GM12878 (cell line): Measurements from ENCODE around the gene MTA3. TPM values are rescaled to one million over a fixed set of nuclear protein-coding genes. Genes with fewer than 3 reads are reported as not detected.

Source experiments
- ATF7 ChIP-seq: fragments of 450-650 bp; IDR thresholded peaks from 2 replicates; pipeline ENCODE4 v1.6.1; 2016; ENCODE audit warnings: low read depth, mild to moderate bottlenecking
- BMI1 ChIP-seq: fragments of 450-650 bp; IDR thresholded peaks from 2 replicates; pipeline ENCODE4 v1.6.1; 2016; ENCODE audit warnings: mild to moderate bottlenecking, moderate library complexity, borderline replicate concordance
- BRCA1 ChIP-seq: IDR thresholded peaks from 2 replicates; pipeline ENCODE4 v1.6.1; 2011; ENCODE audit warnings: low read depth, low read length, improper control_type of control experiment
- CBFB ChIP-seq: IDR thresholded peaks from 2 replicates; pipeline ENCODE4 v1.6.1; 2016; ENCODE audit warnings: antibody characterized with exemption, low read depth
- CBX5 ChIP-seq: sonication (generic); IDR thresholded peaks from 2 replicates; pipeline ENCODE4 v1.6.1; 2016; ENCODE audit warnings: low read depth, moderate library complexity, mild to moderate bottlenecking, inconsistent platforms
- CHD2 ChIP-seq: IDR thresholded peaks from 2 replicates; pipeline ENCODE4 v1.6.1; 2011; ENCODE audit warnings: low read depth, low read length, improper control_type of control experiment, borderline replicate concordance
- GABPA ChIP-seq: IDR thresholded peaks from 2 replicates; pipeline ENCODE4 v1.6.1; 2014; ENCODE audit warnings: antibody characterized with exemption, low read depth, mild to moderate bottlenecking, inconsistent platforms
- MEF2B ChIP-seq: fragments of 450-650 bp; IDR thresholded peaks from 2 replicates; pipeline ENCODE4 v1.6.1; 2018; ENCODE audit warnings: mild to moderate bottlenecking, moderate library complexity; ENCODE audit not compliant: partially characterized antibody, poor library complexity, severe bottlenecking
- MTA2 ChIP-seq: fragments of 450-650 bp; IDR thresholded peaks from 2 replicates; pipeline ENCODE4 v1.6.1; 2016; ENCODE audit warnings: low read depth, mild to moderate bottlenecking, moderate library complexity
- NBN ChIP-seq: fragments of 450-650 bp; IDR thresholded peaks from 2 replicates; pipeline ENCODE4 v1.6.1; 2016
- NFIC ChIP-seq: IDR thresholded peaks from 2 replicates; pipeline ENCODE4 v1.6.1; 2012; ENCODE audit warnings: low read depth, mild to moderate bottlenecking, inconsistent platforms, low read length, moderate library complexity
- NR2F1 ChIP-seq: fragments of 450-650 bp; conservative IDR thresholded peaks from 2 replicates; pipeline ENCODE4 v1.6.1; 2017; ENCODE audit warnings: mild to moderate bottlenecking
- RAD51 ChIP-seq: fragments of 450-650 bp; IDR thresholded peaks from 2 replicates; pipeline ENCODE4 v1.6.1; 2016; ENCODE audit warnings: moderate library complexity, mild to moderate bottlenecking, inconsistent platforms
- RFX5 ChIP-seq: IDR thresholded peaks from 2 replicates; pipeline ENCODE4 v1.6.1; 2011; ENCODE audit warnings: low read depth, low read length, improper control_type of control experiment
- SKIL ChIP-seq: fragments of 450-650 bp; IDR thresholded peaks from 2 replicates; pipeline ENCODE4 v1.6.1; 2017; ENCODE audit warnings: mild to moderate bottlenecking, low read depth, inconsistent platforms; ENCODE audit not compliant: poor library complexity, severe bottlenecking
- SP1 ChIP-seq: IDR thresholded peaks from one replicate; pipeline ENCODE4 v1.6.1; 2011; ENCODE audit warnings: low read depth, low read length
- ZBTB40 ChIP-seq: fragments of 450-650 bp; IDR thresholded peaks from 2 replicates; pipeline ENCODE4 v1.6.1; 2016; ENCODE audit warnings: mild to moderate bottlenecking, moderate library complexity, borderline replicate concordance
- ZNF217 ChIP-seq: fragments of 450-650 bp; IDR thresholded peaks from 2 replicates; pipeline ENCODE4 v1.6.1; 2017; ENCODE audit warnings: antibody characterized with exemption, mild to moderate bottlenecking
- ZNF384 ChIP-seq: IDR thresholded peaks from 2 replicates; pipeline ENCODE4 v1.6.1; 2012; ENCODE audit warnings: low read depth, mild to moderate bottlenecking, low read length, improper control_type of control experiment, borderline replicate concordance
- polyA plus RNA-seq, 11 experiments: library from polyadenylated mRNA; depleted of rRNA in 4 of 11; unstranded in 6 of 11; stranded (reverse) in 5 of 11; fragments of >200 nt; fragmentation: Nextera tagmentation in 4 of 11; fragmentation: Illumina TruSeq in 1 of 11; extraction: Ambion mirVana in 4 of 11; extraction: Trizol in 1 of 11; gene quantifications; 1 replicate in 1 of 11; 2 replicates in 10 of 11; pipeline versions ENCODE4 v1.2.1 to v1.2.3, GENCODE V29; 2011 to 2016; ENCODE audit warnings: inconsistent platforms in 2 of 11, missing spikeins in 2 of 11, low read depth in 1 of 11
- total RNA-seq, 4 experiments: library from RNA; depleted of rRNA in 3 of 4; stranded (reverse); fragments of >200 nt in 3 of 4; fragmentation: Illumina TruSeq in 1 of 4; extraction: Trizol in 1 of 4; gene quantifications; 2 replicates each; pipeline versions ENCODE4 v1.2.1 to v1.2.3, GENCODE V29; 2013 to 2021
- TF ChIP-seq, protein P1 (sequence below): fragments of 450-650 bp; IDR thresholded peaks from 2 replicates; pipeline ENCODE4 v1.6.1; 2017; ENCODE audit warnings: borderline replicate concordance
- TF ChIP-seq, protein P2 (sequence below): fragments of 450-650 bp; IDR thresholded peaks from 2 replicates; pipeline ENCODE4 v1.6.1; 2016; ENCODE audit warnings: mild to moderate bottlenecking

The MTA3 gene
- total and polyA plus RNA-seq, 10 of the 15 experiments (the other 5 are each of a cell fraction or from before 2014, with no cell fraction given): 17.6 to 45.5 (median 26.5) TPM

GRCh38 chr2:42796427-42797248, 228.2 kb downstream of the MTA3 start (continued):
- TF ChIP-seq CBX5: 0 out of 2 replicates have a peak, but pooled peaks have one; percentile 25
- peak; percentile 53 for TF ChIP-seq SKIL
- TF ChIP-seq ZNF384: peak; percentile 90
- peak; percentile 84 for TF ChIP-seq NBN
- TF ChIP-seq MTA2: peak; percentile 65
- peak; percentile 34; the same call in 1 of the 2 replicates for TF ChIP-seq ZNF217
- TF ChIP-seq ATF7: peak; percentile 83
- peak; percentile 33 for TF ChIP-seq MEF2B
- peak; percentile 92 for TF ChIP-seq NFIC
- TF ChIP-seq SP1: peak; percentile 34
- peak; percentile 35; the same call in 1 of the 2 replicates for TF ChIP-seq GABPA
- 0 out of 2 replicates have a peak, but pooled peaks have one; percentile 9 for TF ChIP-seq CHD2
- TF ChIP-seq RAD51: peak; percentile 64
- TF ChIP-seq CBFB: peak; percentile 41; the same call in 1 of the 2 replicates
- TF ChIP-seq BMI1: no peak; the same call in 1 of the 2 replicates
- TF ChIP-seq, protein P1, sequence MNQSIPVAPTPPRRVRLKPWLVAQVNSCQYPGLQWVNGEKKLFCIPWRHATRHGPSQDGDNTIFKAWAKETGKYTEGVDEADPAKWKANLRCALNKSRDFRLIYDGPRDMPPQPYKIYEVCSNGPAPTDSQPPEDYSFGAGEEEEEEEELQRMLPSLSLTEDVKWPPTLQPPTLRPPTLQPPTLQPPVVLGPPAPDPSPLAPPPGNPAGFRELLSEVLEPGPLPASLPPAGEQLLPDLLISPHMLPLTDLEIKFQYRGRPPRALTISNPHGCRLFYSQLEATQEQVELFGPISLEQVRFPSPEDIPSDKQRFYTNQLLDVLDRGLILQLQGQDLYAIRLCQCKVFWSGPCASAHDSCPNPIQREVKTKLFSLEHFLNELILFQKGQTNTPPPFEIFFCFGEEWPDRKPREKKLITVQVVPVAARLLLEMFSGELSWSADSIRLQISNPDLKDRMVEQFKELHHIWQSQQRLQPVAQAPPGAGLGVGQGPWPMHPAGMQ: peak; percentile 21; the same call in 1 of the 2 replicates
- TF ChIP-seq BRCA1: no peak
- TF ChIP-seq, protein P2, sequence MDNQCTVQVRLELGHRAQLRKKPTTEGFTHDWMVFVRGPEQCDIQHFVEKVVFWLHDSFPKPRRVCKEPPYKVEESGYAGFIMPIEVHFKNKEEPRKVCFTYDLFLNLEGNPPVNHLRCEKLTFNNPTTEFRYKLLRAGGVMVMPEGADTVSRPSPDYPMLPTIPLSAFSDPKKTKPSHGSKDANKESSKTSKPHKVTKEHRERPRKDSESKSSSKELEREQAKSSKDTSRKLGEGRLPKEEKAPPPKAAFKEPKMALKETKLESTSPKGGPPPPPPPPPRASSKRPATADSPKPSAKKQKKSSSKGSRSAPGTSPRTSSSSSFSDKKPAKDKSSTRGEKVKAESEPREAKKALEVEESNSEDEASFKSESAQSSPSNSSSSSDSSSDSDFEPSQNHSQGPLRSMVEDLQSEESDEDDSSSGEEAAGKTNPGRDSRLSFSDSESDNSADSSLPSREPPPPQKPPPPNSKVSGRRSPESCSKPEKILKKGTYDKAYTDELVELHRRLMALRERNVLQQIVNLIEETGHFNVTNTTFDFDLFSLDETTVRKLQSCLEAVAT: peak; percentile 60; the same call in 1 of the 2 replicates
- peak; percentile 60; the same call in 1 of the 2 replicates for TF ChIP-seq RFX5
- no peak for TF ChIP-seq NR2F1
- peak; percentile 50; the same call in 1 of the 2 replicates for TF ChIP-seq ZBTB40
